B cell (primary cell): ENCODE data around the gene PAX1.

Experiments used
- CTCF ChIP-seq: fragments of 200-600 bp; IDR thresholded peaks from one replicate; pipeline ENCODE4 v1.8.0; 2022; ENCODE audit warnings: antibody characterized with exemption, mild to moderate bottlenecking
- EZH2 ChIP-seq: IDR thresholded peaks from 2 replicates; pipeline ENCODE4 v1.6.1; 2012; ENCODE audit warnings: borderline replicate concordance, low read depth, mild to moderate bottlenecking, moderate library complexity, low read length; ENCODE audit not compliant: insufficient read depth, poor library complexity, severe bottlenecking

- TF ChIP-seq CTCF: no peak
- no peak for TF ChIP-seq EZH2
Measured at GRCh38 chr20:21710341-21710740, 4.9 kb downstream of the PAX1 start.
